ENCODE data around the gene PDCD2. TPM values are rescaled to one million over a fixed set of nuclear protein-coding genes. Genes with fewer than 3 reads are reported as not detected.

PDCD2 gene
- total RNA-seq, 3 donors from 2014 or later (not counting 1 experiment from before 2014, with no cell fraction given) = 40.4 to 58.4 (median 42.2) TPM

- no peak for TF ChIP-seq CTCF (IDR thresholded peaks at IDR 0.05)
- no peaks in the 10 kb centered on the region for H3K36me3 Mint-ChIP-seq
- H3K4me3 Mint-ChIP-seq = no peak overlapping the region
- no peak for ATAC-seq
- H3K27ac Mint-ChIP-seq = no peak overlapping the region
- H3K27ac ChIP-seq (ENCODE audit: low read length) = no peak overlapping the region
- H3K4me1 Mint-ChIP-seq = peaks cover 11 to 20% of the 10 kb centered on the region in 2 donors
- H3K27me3 ChIP-seq (ENCODE audit: control insufficient read depth, insufficient read depth, low read length) = no peaks in the 10 kb centered on the region
- no peak for DNase-seq
- H3K9me3 ChIP-seq (ENCODE audit: control insufficient read depth, insufficient read depth, low read length) = no peaks in the 10 kb centered on the region
- H3K36me3 ChIP-seq (ENCODE audit: control insufficient read depth, insufficient read depth, low read length) = peaks cover 15% of the 10 kb centered on the region
- intact Hi-C loops (cut with micrococcal nuclease) = no loop called here
- H3K27me3 Mint-ChIP-seq (ENCODE audit: low read depth in 2 of 2) = no peaks in the 10 kb centered on the region
- WGBS (ENCODE audit: insufficient coverage) = 58% methylated on average over 3 of the region's 3 CpGs
- peaks cover 22% of the 10 kb centered on the region for H3K4me1 ChIP-seq (ENCODE audit: control insufficient read depth, insufficient read depth, low read length)
- no peaks in the 10 kb centered on the region for H3K9me3 Mint-ChIP-seq
- no peak overlapping the region for H3K4me3 ChIP-seq (ENCODE audit: low read length)
Measured at GRCh38 chr6:170555305-170555704, 29.1 kb downstream of the PDCD2 start.

GRCh38 chr6:170554796-170555137 is 29.7 kb downstream of the PDCD2 start:
- Histone ChIP-seq H3K4me1 (ENCODE audit: control insufficient read depth, insufficient read depth, low read length) (peaks cover 22% of the 10 kb centered on the region), H3K27ac (ENCODE audit: low read length) (peak overlapping the region; percentile 93), H3K27me3 (ENCODE audit: control insufficient read depth, insufficient read depth, low read length) (no peaks in the 10 kb centered on the region), H3K9me3 (ENCODE audit: control insufficient read depth, insufficient read depth, low read length) (no peaks in the 10 kb centered on the region), H3K4me3 (ENCODE audit: low read length) (peak overlapping the region; percentile 84), H3K36me3 (ENCODE audit: control insufficient read depth, insufficient read depth, low read length) (peaks cover 17% of the 10 kb centered on the region)
- H3K27ac Mint-ChIP-seq = no peak overlapping the region
- ATAC-seq (no peak), DNase-seq (no peak)
- 3% methylated on average over 7 of the region's 7 CpGs for WGBS (ENCODE audit: insufficient coverage)
- no peak overlapping the region for H3K4me3 Mint-ChIP-seq
- peaks cover 10 to 26% of the 10 kb centered on the region in 2 donors for H3K4me1 Mint-ChIP-seq
- intact Hi-C loops (cut with micrococcal nuclease) = loop anchor here (1.0 to 5.0 kb wide), 3 partner anchors 30 to 852 kb away; partner anchors contain the start of genes C6orf120, DYNLT2, ERMARD and PDCD2
- TF ChIP-seq CTCF (IDR thresholded peaks at IDR 0.05) = no peak
- H3K27me3 Mint-ChIP-seq (ENCODE audit: low read depth in 2 of 2) = no peaks in the 10 kb centered on the region
- no peaks in the 10 kb centered on the region for H3K36me3 Mint-ChIP-seq
- no peaks in the 10 kb centered on the region for H3K9me3 Mint-ChIP-seq

- no peaks in the 10 kb centered on the region for H3K27me3 ChIP-seq (ENCODE audit: control insufficient read depth, insufficient read depth, low read length)
- peak within 1 kb of the TSS; percentile 84 for H3K4me3 ChIP-seq (ENCODE audit: low read length)
- Mint-ChIP-seq H3K27ac (no peak within 1 kb of the TSS), H3K4me1 (peaks cover 5 to 31% of the 10 kb centered on the region in 2 donors), H3K4me3 (no peak within 1 kb of the TSS), H3K27me3 (ENCODE audit: low read depth in 2 of 2) (no peaks in the 10 kb centered on the region), H3K9me3 (no peaks in the 10 kb centered on the region), H3K36me3 (no peaks in the 10 kb centered on the region)
- H3K36me3 ChIP-seq (ENCODE audit: control insufficient read depth, insufficient read depth, low read length) = peaks cover 18% of the 10 kb centered on the region
- no peaks in the 10 kb centered on the region for H3K9me3 ChIP-seq (ENCODE audit: control insufficient read depth, insufficient read depth, low read length)
- peak within 1 kb of the TSS; percentile 93 for H3K27ac ChIP-seq (ENCODE audit: low read length)
- DNase-seq = peak; percentile 98 to 99
- WGBS (ENCODE audit: insufficient coverage) = under 1% methylated on average over 51 of the region's 51 CpGs
- peak; percentile 88 to 97 (median 92) for ATAC-seq
- peaks cover 22% of the 10 kb centered on the region for H3K4me1 ChIP-seq (ENCODE audit: control insufficient read depth, insufficient read depth, low read length)
- TF ChIP-seq CTCF (IDR thresholded peaks at IDR 0.05) = no peak
- intact Hi-C loops (cut with micrococcal nuclease) = loop anchor here (1.0 to 5.0 kb wide), 3 partner anchors 30 to 852 kb away; partner anchors contain the start of genes C6orf120, DYNLT2, ERMARD and PDCD2
Measured at GRCh38 chr6:170554013-170554795, 30.2 kb downstream of the PDCD2 start, which contains the start of gene TBP. TSS of gene TBP (plus strand) at chr6:170554369. CDS start at chr6:170557030, 2,661 bp downstream.

Data from natural killer cell (primary cell).